ENCODE data around the gene CC2D2A. TPM values are rescaled to one million over a fixed set of nuclear protein-coding genes. Genes with fewer than 3 reads are reported as not detected.

The CC2D2A gene
- total and polyA plus RNA-seq, 2 donors from 2014 or later = 26.7 to 51.2 TPM

DNA sequence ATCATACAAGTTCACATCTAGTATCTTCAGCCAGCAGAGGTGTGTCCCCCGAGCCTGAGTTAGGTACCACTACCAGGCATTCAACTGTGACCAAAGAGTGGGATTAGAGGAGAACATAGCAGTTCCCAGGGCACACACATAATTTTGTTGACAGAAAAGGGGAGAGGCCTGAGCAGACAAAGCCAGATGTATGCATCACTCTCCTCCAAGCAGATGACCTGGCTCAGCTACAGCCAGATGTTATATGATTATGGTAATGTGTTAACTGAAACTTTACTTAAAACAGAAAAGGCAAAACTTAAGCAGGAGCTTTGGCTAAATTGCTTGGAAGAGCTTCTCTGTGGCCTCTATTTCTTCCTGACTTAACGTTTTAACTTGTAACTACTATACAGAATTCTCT is 88.9 kb downstream of the CC2D2A start:
- DNase-seq (no peak), FAIRE-seq (no peak)
- TF ChIP-seq, protein P1, sequence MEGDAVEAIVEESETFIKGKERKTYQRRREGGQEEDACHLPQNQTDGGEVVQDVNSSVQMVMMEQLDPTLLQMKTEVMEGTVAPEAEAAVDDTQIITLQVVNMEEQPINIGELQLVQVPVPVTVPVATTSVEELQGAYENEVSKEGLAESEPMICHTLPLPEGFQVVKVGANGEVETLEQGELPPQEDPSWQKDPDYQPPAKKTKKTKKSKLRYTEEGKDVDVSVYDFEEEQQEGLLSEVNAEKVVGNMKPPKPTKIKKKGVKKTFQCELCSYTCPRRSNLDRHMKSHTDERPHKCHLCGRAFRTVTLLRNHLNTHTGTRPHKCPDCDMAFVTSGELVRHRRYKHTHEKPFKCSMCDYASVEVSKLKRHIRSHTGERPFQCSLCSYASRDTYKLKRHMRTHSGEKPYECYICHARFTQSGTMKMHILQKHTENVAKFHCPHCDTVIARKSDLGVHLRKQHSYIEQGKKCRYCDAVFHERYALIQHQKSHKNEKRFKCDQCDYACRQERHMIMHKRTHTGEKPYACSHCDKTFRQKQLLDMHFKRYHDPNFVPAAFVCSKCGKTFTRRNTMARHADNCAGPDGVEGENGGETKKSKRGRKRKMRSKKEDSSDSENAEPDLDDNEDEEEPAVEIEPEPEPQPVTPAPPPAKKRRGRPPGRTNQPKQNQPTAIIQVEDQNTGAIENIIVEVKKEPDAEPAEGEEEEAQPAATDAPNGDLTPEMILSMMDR (IDR thresholded peaks at IDR 0.05; ENCODE audit: borderline replicate concordance, extremely low read depth, insufficient read depth) = no peak
- Histone ChIP-seq H3K9ac (ENCODE audit: low read length in 3 of 3) (no peak overlapping the region), H3K4me3 (ENCODE audit: low read length in 3 of 3) (no peak overlapping the region), H3K9me3 (ENCODE audit: control insufficient read depth in 2 of 3, insufficient read depth in 1 of 3, low read length in 3 of 3) (no peaks in the 10 kb centered on the region), H3K36me3 (ENCODE audit: control insufficient read depth in 2 of 3, insufficient read depth in 3 of 3, low read length in 3 of 3) (peaks cover 3 to 17% (median 8%) of the 10 kb centered on the region in 3 donors), H3K4me1 (ENCODE audit: control insufficient read depth in 2 of 3, insufficient read depth in 2 of 3, low read depth in 1 of 3, low read length in 3 of 3) (no peaks in the 10 kb centered on the region), H3K27ac (ENCODE audit: low read depth in 2 of 2, low read length in 2 of 2) (no peak overlapping the region), H3K27me3 (ENCODE audit: control insufficient read depth, insufficient read depth, low read length) (no peaks in the 10 kb centered on the region)
- intact Hi-C loops (cut with DNase I) = no loop called here

DNA sequence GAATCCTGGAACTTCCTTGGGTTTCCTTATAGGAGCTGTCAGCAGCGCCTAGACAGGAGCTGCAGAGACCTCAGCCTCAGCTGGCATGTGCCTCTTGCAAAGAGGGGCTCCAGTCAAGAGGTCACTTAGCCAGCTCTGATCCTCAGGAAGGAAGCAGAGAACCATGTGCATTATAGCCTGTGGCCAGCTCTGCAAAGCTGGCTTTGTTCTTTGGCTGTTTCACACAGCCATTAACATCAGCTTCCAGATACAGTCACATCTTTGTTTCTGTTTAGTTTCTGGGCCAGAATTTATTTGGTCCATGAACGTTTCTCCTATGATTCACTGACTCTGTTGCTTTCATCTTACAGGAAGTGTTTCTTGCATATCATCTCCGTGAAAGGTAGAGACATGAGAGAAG is 92.4 kb downstream of the CC2D2A start:
- Histone ChIP-seq H3K27me3 (ENCODE audit: control insufficient read depth, insufficient read depth, low read length) (no peaks in the 10 kb centered on the region), H3K9me3 (ENCODE audit: control insufficient read depth in 2 of 3, insufficient read depth in 1 of 3, low read length in 3 of 3) (no peaks in the 10 kb centered on the region), H3K9ac (ENCODE audit: low read length in 3 of 3) (no peak overlapping the region), H3K27ac (ENCODE audit: low read depth in 2 of 2, low read length in 2 of 2) (no peak overlapping the region), H3K4me3 (ENCODE audit: low read length in 3 of 3) (no peak overlapping the region), H3K4me1 (ENCODE audit: control insufficient read depth in 2 of 3, insufficient read depth in 2 of 3, low read depth in 1 of 3, low read length in 3 of 3) (no peaks in the 10 kb centered on the region), H3K36me3 (ENCODE audit: control insufficient read depth in 2 of 3, insufficient read depth in 3 of 3, low read length in 3 of 3) (peaks cover 3 to 25% (median 12%) of the 10 kb centered on the region in 3 donors)
- no peak for DNase-seq
- intact Hi-C loops (cut with DNase I) = no loop called here
- TF ChIP-seq, protein P1 (IDR thresholded peaks at IDR 0.05; ENCODE audit: borderline replicate concordance, extremely low read depth, insufficient read depth) = no peak
- no peak for FAIRE-seq

- Histone ChIP-seq H3K36me3 (ENCODE audit: control insufficient read depth in 2 of 3, insufficient read depth in 3 of 3, low read length in 3 of 3) (peaks cover 3 to 28% (median 13%) of the 10 kb centered on the region in 3 donors), H3K4me1 (ENCODE audit: control insufficient read depth in 2 of 3, insufficient read depth in 2 of 3, low read depth in 1 of 3, low read length in 3 of 3) (no peaks in the 10 kb centered on the region), H3K4me3 (ENCODE audit: low read length in 3 of 3) (no peak overlapping the region), H3K27ac (ENCODE audit: low read depth in 2 of 2, low read length in 2 of 2) (no peak overlapping the region), H3K9ac (ENCODE audit: low read length in 3 of 3) (no peak overlapping the region), H3K27me3 (ENCODE audit: control insufficient read depth, insufficient read depth, low read length) (no peaks in the 10 kb centered on the region), H3K9me3 (ENCODE audit: control insufficient read depth in 2 of 3, insufficient read depth in 1 of 3, low read length in 3 of 3) (no peaks in the 10 kb centered on the region)
- DNase-seq = no peak
- TF ChIP-seq, protein P1 (IDR thresholded peaks at IDR 0.05; ENCODE audit: borderline replicate concordance, extremely low read depth, insufficient read depth) = no peak
- no peak for FAIRE-seq
- intact Hi-C loops (cut with DNase I) = no loop called here
Observed at GRCh38 chr4:15562623-15563022, 92.9 kb downstream of the CC2D2A start.

DNA sequence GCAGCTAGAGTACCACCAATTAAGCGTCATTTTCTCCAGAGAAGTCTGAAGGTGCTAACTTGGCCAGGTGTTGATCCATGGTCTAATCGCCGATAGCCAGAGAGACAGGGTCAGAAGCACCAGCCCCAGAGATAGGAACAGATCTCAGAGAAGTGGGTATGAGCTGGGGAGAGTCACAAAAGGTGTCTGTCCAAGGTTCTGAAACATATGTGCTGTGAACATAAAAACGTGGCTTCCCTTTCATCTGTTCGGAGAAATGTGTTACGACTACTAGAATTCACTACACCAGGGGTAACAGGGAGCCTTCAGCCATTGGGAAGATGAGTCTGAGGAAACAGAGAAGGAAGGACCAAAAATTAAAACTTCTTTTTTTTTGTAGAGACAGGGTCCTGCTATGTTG is 94.2 kb downstream of the CC2D2A start:
- intact Hi-C loops (cut with DNase I) = no loop called here
- Histone ChIP-seq H3K36me3 (ENCODE audit: control insufficient read depth in 2 of 3, insufficient read depth in 3 of 3, low read length in 3 of 3) (peaks cover 5 to 38% (median 19%) of the 10 kb centered on the region in 3 donors), H3K4me3 (ENCODE audit: low read length in 3 of 3) (no peak overlapping the region), H3K9me3 (ENCODE audit: control insufficient read depth in 2 of 3, insufficient read depth in 1 of 3, low read length in 3 of 3) (no peaks in the 10 kb centered on the region), H3K9ac (ENCODE audit: low read length in 3 of 3) (no peak overlapping the region), H3K27ac (ENCODE audit: low read depth in 2 of 2, low read length in 2 of 2) (no peak overlapping the region), H3K4me1 (ENCODE audit: control insufficient read depth in 2 of 3, insufficient read depth in 2 of 3, low read depth in 1 of 3, low read length in 3 of 3) (no peaks in the 10 kb centered on the region), H3K27me3 (ENCODE audit: control insufficient read depth, insufficient read depth, low read length) (no peaks in the 10 kb centered on the region)
- FAIRE-seq = no peak
- TF ChIP-seq, protein P1 (IDR thresholded peaks at IDR 0.05; ENCODE audit: borderline replicate concordance, extremely low read depth, insufficient read depth) = no peak
- DNase-seq = no peak

Measured in kidney (tissue), 14 donors.